AG04450 (cell line): ENCODE results near the gene HOXD8. TPM values are rescaled to one million over a fixed set of nuclear protein-coding genes. Genes with fewer than 3 reads are reported as not detected.

Source experiments
- CTCF ChIA-PET: fragments of 300-600, 350-600 bp; formaldehyde crosslinking; extraction: SDS; loops from one replicate; lab custom pipeline; 2022; ENCODE audit warnings: antibody characterized with exemption, inconsistent platforms; lab: Charles Lee
- POLR2A ChIA-PET: fragments of 350-600 bp; formaldehyde crosslinking; extraction: SDS; loops from one replicate; lab custom pipeline; 2021; ENCODE audit warnings: antibody characterized with exemption, inconsistent platforms; lab: Yijun Ruan, JAX
- DNase-seq: peaks from one replicate; pipeline ENCODE4 v3.0.0-alpha.2; 2011; ENCODE audit warnings: low read depth, low spot score
- H3K27ac ChIP-seq: one replicate; pipeline ENCODE4 v1.5.1; 2012; ENCODE audit warnings: low read depth, low read length, control low read depth
- H3K27me3 ChIP-seq: one replicate; pipeline ENCODE4 v1.6.0; 2012; ENCODE audit warnings: low read length; ENCODE audit not compliant: control insufficient read depth, insufficient read depth
- H3K4me3 ChIP-seq: 2 replicates; pipeline ENCODE4 v1.5.1; 2011; ENCODE audit warnings: mild to moderate bottlenecking, low read depth, low read length, control low read depth
- H3K9me3 ChIP-seq: 2 replicates; pipeline ENCODE4 v1.5.1; 2012; ENCODE audit warnings: low read length; ENCODE audit not compliant: control insufficient read depth, insufficient read depth
- CTCF ChIP-seq: IDR thresholded peaks from 2 replicates; pipeline ENCODE4 v1.5.1; 2011; ENCODE audit warnings: low read depth, low read length, control low read depth, inconsistent platforms
- polyA plus RNA-seq: library from polyadenylated mRNA; depleted of rRNA; stranded (reverse); fragments of >200 nt; gene quantifications from 2 replicates; pipeline ENCODE4 v1.2.3, GENCODE V29; 2011

The HOXD8 gene
- polyA plus RNA-seq, 1 experiment: not detected

GRCh38 chr2:176091329-176092258 lies 37.9 kb upstream of the HOXD8 start:
- POLR2A ChIA-PET: no interaction called here
- no peak overlapping the region for H3K4me3 ChIP-seq
- H3K27me3 ChIP-seq: peaks cover 77% of the 10 kb centered on the region
- no peak for TF ChIP-seq CTCF
- no peak for DNase-seq
- CTCF ChIA-PET: interaction anchor here (0.9 to 1.0 kb wide), 2 partner anchors 402 kb away, joined by 3 to 7 read pairs; no protein-coding TSS in a partner anchor
- no peak overlapping the region for H3K27ac ChIP-seq
- peaks cover 11% of the 10 kb centered on the region; the same call in 1 of the 2 replicates for H3K9me3 ChIP-seq

- Histone ChIP-seq H3K9me3 (peaks cover 13% of the 10 kb centered on the region; the same call in 1 of the 2 replicates), H3K27ac (no peak within 1 kb of the TSS), H3K27me3 (peaks cover 78% of the 10 kb centered on the region), H3K4me3 (no peak within 1 kb of the TSS)
- CTCF ChIA-PET: interaction anchor here (1.0 kb wide), 1 partner anchor 403 kb away, joined by 3 read pairs; no protein-coding TSS in a partner anchor
- DNase-seq: no peak
- TF ChIP-seq CTCF: no peak
- POLR2A ChIA-PET: no interaction called here
Observed at GRCh38 chr2:176092270-176093144, 37.0 kb upstream of the HOXD8 start, which contains the start of gene HOXD13. Gene HOXD13 (plus strand): TSS chr2:176092721. CDS start chr2:176092891, 170 bp downstream.

GRCh38 chr2:176093145-176093897 lies 36.2 kb upstream of the HOXD8 start:
- no peak for TF ChIP-seq CTCF
- ChIA-PET POLR2A (no interaction called here), CTCF (interaction anchor here (1.0 to 6.3 kb wide), 4 partner anchors 404 to 842 kb away, joined by 3 to 135 read pairs (median 23); no protein-coding TSS in a partner anchor)
- peaks cover 8% of the 10 kb centered on the region; the same call in 1 of the 2 replicates for H3K9me3 ChIP-seq
- H3K27ac ChIP-seq: no peak overlapping the region
- no peak for DNase-seq
- H3K4me3 ChIP-seq: no peak overlapping the region
- H3K27me3 ChIP-seq: peaks cover 79% of the 10 kb centered on the region

GRCh38 chr2:176093898-176094249 lies 35.6 kb upstream of the HOXD8 start:
- peaks cover 79% of the 10 kb centered on the region for H3K27me3 ChIP-seq
- CTCF ChIA-PET: interaction anchor here (1.0 to 6.3 kb wide), 3 partner anchors 405 to 843 kb away, joined by 3 to 135 read pairs (median 43); no protein-coding TSS in a partner anchor
- H3K27ac ChIP-seq: no peak overlapping the region

More at GRCh38 chr2:176093898-176094249, 35.6 kb upstream of the HOXD8 start:
- no peak overlapping the region for H3K4me3 ChIP-seq
- TF ChIP-seq CTCF: no peak
- no peak for DNase-seq
- POLR2A ChIA-PET: no interaction called here
- H3K9me3 ChIP-seq: peaks cover 8% of the 10 kb centered on the region; the same call in 1 of the 2 replicates
